ENCODE data around the gene RPS16.

Gene RPS16

GRCh38 chr19:39398297-39398864 is 37.4 kb downstream of the RPS16 start:
- peak overlapping the region; percentile 36; the same call in 1 of the 2 replicates for H3K27ac ChIP-seq
- no peak for TF ChIP-seq CTCF (IDR thresholded peaks at IDR 0.05)

- peak overlapping the region; percentile 36 for H3K27ac ChIP-seq
- peak; percentile 97 for TF ChIP-seq CTCF (IDR thresholded peaks at IDR 0.05)
- no peak for TF ChIP-seq ZFX (IDR thresholded peaks at IDR 0.05; ENCODE audit: borderline replicate concordance)
Measured at GRCh38 chr19:39397360-39398296, 38.1 kb downstream of the RPS16 start.

- TF ChIP-seq CTCF (IDR thresholded peaks at IDR 0.05) (no peak), ZFX (IDR thresholded peaks at IDR 0.05; ENCODE audit: borderline replicate concordance) (no peak)
- H3K27ac ChIP-seq: peak within 1 kb of the TSS; percentile 91
Measured at GRCh38 chr19:39390751-39391437, 44.9 kb downstream of the RPS16 start, which contains the start of the genes MED29 and PAF1. MED29 (plus strand) TSS chr19:39391378; CDS start chr19:39391423, 45 bp downstream. PAF1 (minus strand) TSS chr19:39391106; CDS start chr19:39390864, 242 bp downstream.

DNA sequence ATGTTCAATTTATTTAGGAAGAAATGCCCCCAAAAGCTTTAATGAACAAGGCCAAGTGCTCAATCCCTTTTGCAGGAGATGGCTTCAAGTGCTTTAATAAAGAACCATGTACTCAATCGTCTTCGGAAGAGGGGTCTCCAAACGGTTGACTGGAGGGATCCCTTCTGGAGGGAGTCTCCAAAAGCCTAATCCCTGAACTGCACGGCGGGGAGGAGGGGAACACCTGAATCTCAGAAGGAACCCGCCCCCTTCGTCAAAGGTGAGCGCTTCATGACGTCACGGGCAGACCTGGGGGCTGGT is 45.3 kb downstream of the RPS16 start:
- peak overlapping the region; percentile 91 for H3K27ac ChIP-seq
- TF ChIP-seq ZFX (IDR thresholded peaks at IDR 0.05; ENCODE audit: borderline replicate concordance): no peak
- no peak for TF ChIP-seq CTCF (IDR thresholded peaks at IDR 0.05)

DNA sequence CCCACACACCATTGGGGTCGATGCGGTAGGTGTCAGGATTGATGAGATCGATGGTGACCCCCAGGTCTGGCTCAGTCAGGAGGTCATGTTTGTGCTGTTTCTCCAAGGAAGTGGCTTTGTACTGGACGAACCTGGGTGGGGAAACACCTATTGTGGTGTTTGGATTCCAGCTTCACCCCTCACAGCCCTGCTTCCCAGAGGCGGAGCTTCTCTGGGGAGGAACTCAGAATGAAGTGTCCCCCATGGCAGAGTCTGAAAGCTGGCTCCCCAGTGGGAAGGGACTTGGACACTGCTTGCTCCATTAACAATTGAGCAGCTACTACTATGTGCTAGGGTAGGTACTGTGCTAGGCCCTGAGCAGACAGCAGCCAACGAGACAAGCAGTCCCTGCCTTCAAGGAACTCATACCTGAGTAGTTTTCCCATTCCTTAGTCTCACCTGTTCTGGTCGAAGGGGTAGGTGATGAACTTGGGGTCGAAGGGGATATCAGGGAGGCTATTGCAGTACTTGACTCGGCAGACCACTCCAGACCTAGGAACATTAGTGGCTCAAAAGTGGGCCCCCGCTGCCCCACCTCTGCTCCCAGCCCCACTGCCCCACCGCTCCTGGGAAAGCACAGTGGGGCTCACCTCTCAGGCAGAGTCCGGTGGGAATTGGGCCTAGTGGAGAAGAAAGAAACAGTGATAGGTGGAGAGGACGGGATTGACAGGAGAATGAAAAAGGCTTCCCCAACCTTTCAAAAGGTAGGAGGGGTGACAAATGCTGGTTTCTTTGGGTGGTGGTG is 45.9 kb downstream of the RPS16 start:
- TF ChIP-seq ZFX (IDR thresholded peaks at IDR 0.05; ENCODE audit: borderline replicate concordance) (no peak), CTCF (IDR thresholded peaks at IDR 0.05) (no peak)
- H3K27ac ChIP-seq: peak overlapping the region; percentile 91

- no peak overlapping the region for H3K27ac ChIP-seq
- TF ChIP-seq CTCF (IDR thresholded peaks at IDR 0.05) (no peak), ZFX (IDR thresholded peaks at IDR 0.05; ENCODE audit: borderline replicate concordance) (no peak)
Measured at GRCh38 chr19:39388657-39389056, 47.1 kb downstream of the RPS16 start.
